ENCODE results near the gene NSL1. TPM values are rescaled to one million over a fixed set of nuclear protein-coding genes. Genes with fewer than 3 reads are reported as not detected.
"Not testable (repeated sequence)": the region's sequence is repeated elsewhere in the genome, so short reads cannot be mapped to it uniquely, and the experiment has no call there.

NSL1 gene
- polyA plus RNA-seq, 3 donors, result 39.7 to 44.1 (median 42.3) TPM

- no peak for DNase-seq
Observed at GRCh38 chr1:212754193-212754592, 37.4 kb downstream of the NSL1 start.

DNA sequence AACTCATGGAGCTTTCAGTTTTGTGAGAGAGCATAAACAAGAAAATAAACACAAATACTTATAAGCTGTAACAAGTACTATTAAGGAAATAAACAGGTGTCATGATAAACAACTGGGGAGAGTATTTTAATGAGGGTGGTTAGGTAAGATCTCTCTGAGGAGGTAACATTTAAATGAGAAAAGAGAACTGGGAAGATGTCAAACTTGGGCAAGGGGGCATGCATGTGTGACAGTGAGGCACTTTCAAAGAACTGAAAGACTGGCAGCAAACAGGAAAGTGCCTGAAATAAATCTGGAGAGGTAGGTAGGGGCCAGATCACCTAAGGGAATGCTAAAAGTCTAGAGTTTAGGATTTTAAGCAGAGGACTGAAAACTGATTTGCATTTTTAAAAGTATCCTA lies 37.8 kb downstream of the NSL1 start:
- DNase-seq, result no peak

- no peak for DNase-seq
Observed at GRCh38 chr1:212752934-212753497, 38.6 kb downstream of the NSL1 start.

DNA sequence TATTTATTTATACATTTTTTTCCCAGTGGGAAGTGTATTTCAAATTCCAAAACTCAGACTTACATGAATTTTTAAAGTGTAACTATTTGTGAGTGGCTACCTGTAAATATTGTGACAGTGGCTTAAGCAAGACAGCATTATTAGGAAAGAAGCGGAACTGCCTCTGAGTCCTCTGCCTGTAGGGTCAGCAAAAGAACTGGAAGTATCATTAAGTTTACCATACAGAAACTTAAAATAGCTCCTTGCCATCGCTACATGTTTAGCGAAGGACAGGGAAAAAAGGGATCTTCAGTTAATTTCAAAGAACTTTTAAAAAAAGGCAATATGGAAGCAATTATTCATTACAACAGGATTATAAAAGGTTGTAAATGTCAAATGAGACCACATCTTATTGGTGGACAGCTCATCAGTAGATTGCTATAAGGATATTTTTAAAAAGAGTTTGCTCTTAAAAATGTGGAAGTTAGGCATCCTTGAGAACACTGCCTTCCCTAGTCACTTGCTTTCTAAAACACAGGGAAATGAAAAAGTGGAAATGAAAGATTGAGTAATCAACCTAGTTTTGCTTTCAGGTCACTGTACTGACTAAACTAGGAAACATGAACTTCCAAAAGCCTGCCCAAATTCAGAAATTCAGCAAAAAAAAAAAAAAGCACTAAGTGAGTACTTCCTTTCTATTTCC lies 39.2 kb downstream of the NSL1 start:
- DNase-seq, result no peak

DNA sequence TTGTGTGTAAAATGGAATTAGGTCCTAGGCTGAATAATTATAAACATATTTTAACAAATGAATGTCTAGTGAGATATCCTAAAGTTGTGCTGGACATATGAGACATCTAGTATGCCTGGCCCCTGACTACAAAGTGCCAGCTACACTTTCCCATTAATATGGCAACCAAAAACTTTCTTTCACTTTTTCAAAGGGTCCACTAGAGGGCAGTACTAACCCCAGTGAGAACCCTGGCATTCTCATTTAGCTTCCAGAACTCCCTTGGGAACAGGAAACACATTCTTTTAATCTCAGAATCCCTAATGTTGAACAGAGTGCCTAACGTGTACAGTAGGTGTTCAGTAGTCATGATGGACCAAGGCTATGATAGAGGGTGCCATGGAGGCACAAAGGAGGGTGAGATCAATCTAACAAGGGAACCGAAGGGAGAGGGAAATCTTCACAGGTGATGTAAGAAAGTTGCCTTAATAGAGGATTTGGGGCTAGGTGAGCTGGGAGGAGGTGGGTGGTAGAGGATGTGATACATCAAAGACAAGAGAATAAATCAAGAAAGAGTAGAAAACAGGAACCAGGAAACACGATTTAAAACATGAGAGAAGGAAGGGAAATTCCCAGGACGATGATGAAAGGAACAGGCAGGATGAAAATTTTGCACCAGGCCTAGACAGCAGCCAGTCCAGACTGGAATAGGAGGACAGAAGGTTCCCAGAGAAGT lies 41.6 kb downstream of the NSL1 start:
- peak; percentile 50 for DNase-seq

DNA sequence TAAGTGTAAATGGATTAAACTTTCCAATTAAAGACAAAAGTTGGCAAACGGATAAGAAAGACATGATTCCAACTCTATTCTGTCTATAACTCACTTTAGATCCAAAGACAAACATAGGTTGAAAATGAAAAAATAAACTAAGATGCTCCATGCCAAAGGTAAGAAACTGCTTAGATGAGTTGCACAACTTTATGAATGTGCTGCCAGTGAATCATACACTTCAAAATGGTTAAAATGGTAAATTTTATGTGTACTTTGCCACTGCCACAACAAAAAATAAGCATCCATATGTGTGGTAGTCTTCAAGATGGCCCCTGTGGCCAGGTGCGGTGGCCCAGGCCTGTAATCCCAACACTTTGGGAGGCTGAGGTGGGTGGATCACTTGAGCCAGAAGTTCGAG lies 45.0 kb downstream of the NSL1 start:
- no peak for DNase-seq

DNA sequence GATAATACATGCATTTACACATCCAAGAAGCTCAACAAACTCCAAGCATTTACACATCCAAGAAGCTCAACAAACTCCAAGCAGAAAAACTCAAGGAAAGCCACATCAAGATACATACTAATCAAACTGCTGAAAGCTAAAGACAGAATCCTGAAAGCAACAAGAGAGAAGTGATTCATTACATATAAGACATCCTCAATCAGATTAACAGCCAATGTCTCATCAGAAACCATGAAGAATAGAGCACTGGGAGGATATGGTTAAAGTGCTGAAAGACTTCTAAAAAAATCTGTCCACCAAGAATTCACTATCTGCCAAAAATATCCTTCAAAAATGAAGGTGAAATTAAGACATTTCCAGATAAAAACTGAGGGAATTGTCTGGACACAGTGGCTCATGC lies 46.3 kb downstream of the NSL1 start:
- DNase-seq, result no peak

GRCh38 chr1:212743901-212744475 lies 47.6 kb downstream of the NSL1 start:
- DNase-seq, result no peak

- peak; percentile 16 for DNase-seq
Observed at GRCh38 chr1:212738330-212738729, 53.2 kb downstream of the NSL1 start.

DNA sequence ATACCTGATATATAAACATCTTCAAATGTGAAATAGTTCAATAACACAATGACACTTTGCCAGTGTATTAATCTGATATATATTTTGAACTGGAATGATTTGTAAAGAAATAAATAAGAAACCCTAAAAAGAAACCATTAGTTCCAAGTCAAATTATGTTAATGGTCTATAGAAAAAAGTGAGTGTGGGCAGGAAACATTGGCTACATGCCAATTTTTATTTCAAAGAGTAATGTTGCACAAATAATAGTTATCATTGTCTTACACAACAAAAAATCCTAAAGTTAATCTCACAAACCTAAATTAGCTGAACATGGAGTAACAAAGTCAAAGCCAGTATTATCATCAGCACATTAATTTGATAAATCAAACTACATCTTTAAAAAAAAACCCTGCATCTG lies 54.0 kb downstream of the NSL1 start:
- no peak for DNase-seq

DNA sequence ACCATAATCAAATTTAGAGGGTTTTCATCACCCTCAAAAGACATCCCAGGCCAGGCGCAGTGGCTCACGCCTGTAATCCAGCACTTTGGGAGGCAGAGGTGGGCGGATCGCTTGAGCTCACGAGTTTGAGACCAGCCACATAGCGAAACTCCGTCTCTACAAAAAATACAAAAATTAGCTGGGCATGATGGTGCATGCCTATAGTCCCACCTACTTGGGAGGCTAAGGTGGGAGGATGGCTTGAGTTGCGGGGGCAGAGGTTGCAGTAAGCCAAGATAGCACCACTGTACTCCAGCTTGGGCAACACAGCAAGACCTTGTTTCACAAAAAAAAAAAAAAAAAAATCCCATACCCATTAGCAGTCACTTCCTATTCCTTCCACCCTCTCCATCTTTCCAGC lies 58.5 kb downstream of the NSL1 start:
- DNase-seq, result no peak

GRCh38 chr1:212731630-212732029 lies 59.9 kb downstream of the NSL1 start:
- DNase-seq, result no peak

GRCh38 chr1:212728606-212729005 lies 63.0 kb downstream of the NSL1 start:
- no peak for DNase-seq

GRCh38 chr1:212727386-212728181 lies 64.0 kb downstream of the NSL1 start:
- DNase-seq, result no peak

- DNase-seq, result not testable (repeated sequence)
Observed at GRCh38 chr1:212724679-212725078, 66.9 kb downstream of the NSL1 start.

- DNase-seq, result no peak
Observed at GRCh38 chr1:212722270-212722957, 69.2 kb downstream of the NSL1 start.

GRCh38 chr1:212721388-212722247 lies 70.0 kb downstream of the NSL1 start:
- DNase-seq, result no peak

DNA sequence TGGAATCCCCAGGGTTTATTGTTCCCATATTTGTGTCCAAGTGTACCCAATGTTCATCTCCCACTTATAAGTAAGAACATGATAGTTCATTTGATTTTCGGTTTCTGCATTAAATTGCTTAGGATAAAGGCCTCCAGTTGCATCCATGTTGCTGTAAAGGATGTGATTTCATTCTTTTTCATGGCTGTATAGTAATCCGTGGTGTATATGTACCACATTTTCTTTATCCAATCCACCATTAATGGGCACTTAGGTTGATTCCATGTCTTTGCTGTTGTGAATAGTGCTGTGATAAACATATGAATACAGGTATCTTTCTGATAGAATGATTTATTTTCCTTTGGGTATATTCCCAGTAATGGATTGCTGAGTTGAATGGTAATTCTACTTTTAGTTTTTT lies 71.9 kb downstream of the NSL1 start:
- DNase-seq, result no peak

DNA sequence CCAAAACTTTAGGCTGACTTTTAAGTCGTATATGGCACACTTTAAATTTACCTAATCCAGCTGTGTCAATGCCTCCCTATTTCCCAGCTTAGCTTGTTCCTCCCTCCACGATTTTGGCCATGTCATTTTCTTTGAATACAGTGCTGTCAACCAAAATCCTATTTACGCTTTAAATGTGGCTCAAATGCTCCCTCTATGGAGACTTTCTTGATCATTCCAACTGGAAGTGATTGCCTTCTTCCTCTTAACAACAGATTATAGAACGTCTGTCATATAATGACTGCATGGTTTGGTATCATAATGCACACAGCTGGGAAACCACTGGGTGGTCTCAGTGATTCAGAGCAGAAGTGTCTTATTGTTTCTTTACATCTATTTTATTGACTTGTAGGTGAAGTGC lies 73.1 kb downstream of the NSL1 start:
- no peak for DNase-seq

DNA sequence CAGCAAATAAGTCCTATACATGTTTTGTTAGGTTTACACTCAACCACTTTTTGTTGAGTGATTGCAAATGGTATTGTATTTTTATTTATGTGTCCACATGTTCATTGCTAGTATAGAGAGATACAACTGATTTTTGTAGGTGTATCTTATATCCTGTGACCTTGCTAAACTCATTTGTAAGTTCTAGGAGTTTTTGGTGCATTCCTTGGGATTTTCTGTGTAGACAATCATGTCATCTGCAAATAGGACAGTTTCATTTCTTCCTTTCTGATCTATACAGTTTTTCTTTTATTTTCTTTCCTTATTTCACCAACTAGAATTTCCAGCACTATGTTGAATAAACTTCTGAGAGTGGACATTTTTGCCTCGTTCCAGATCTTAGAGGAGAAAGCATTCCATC lies 75.4 kb downstream of the NSL1 start:
- DNase-seq, result no peak
